CD4-positive, alpha-beta T cell treated with Interleukin-21 for 1 hour (primary cell): ENCODE measurements around the gene VPS45.

Experiments used
- DNase-seq: peaks from one replicate; pipeline ENCODE4 v3.0.0-alpha.2; 2020

Gene VPS45

GRCh38 chr1:150076066-150076465 lies 8.5 kb downstream of the VPS45 start:
- DNase-seq: peak; percentile 49

GRCh38 chr1:150076985-150077384 lies 9.4 kb downstream of the VPS45 start:
- no peak for DNase-seq

- no peak for DNase-seq
Observed at GRCh38 chr1:150080784-150081183, 13.2 kb downstream of the VPS45 start.

- DNase-seq: no peak
Observed at GRCh38 chr1:150082494-150082893, 14.9 kb downstream of the VPS45 start.

- no peak for DNase-seq
Observed at GRCh38 chr1:150083907-150084306, 16.3 kb downstream of the VPS45 start.

- no peak for DNase-seq
Observed at GRCh38 chr1:150085406-150085805, 17.8 kb downstream of the VPS45 start.

- no peak for DNase-seq
Observed at GRCh38 chr1:150087415-150087814, 19.8 kb downstream of the VPS45 start.

GRCh38 chr1:150089846-150090520 lies 22.4 kb downstream of the VPS45 start:
- DNase-seq: no peak

- DNase-seq: no peak
Observed at GRCh38 chr1:150092180-150092791, 24.7 kb downstream of the VPS45 start.

GRCh38 chr1:150093805-150094204 lies 26.2 kb downstream of the VPS45 start:
- no peak for DNase-seq

GRCh38 chr1:150094734-150095265 lies 27.2 kb downstream of the VPS45 start:
- no peak for DNase-seq

- peak; percentile 43 for DNase-seq
Observed at GRCh38 chr1:150102986-150103385, 35.4 kb downstream of the VPS45 start.

- peak; percentile 64 for DNase-seq
Observed at GRCh38 chr1:150106341-150106740, 38.8 kb downstream of the VPS45 start.

GRCh38 chr1:150109586-150109985 lies 42.0 kb downstream of the VPS45 start:
- DNase-seq: peak; percentile 63

GRCh38 chr1:150110116-150110515 lies 42.5 kb downstream of the VPS45 start:
- DNase-seq: peak; percentile 39

- no peak for DNase-seq
Observed at GRCh38 chr1:150111670-150112069, 44.1 kb downstream of the VPS45 start.

- no peak for DNase-seq
Observed at GRCh38 chr1:150115121-150115520, 47.5 kb downstream of the VPS45 start.

GRCh38 chr1:150118716-150119115 lies 51.1 kb downstream of the VPS45 start:
- DNase-seq: peak; percentile 40

- no peak for DNase-seq
Observed at GRCh38 chr1:150121236-150121862, 53.8 kb downstream of the VPS45 start.

- no peak for DNase-seq
Observed at GRCh38 chr1:150126811-150127210, 59.2 kb downstream of the VPS45 start.

GRCh38 chr1:150127464-150127863 lies 59.9 kb downstream of the VPS45 start:
- no peak for DNase-seq

- DNase-seq: no peak
Observed at GRCh38 chr1:150127868-150128267, 60.3 kb downstream of the VPS45 start.

GRCh38 chr1:150132372-150132771 lies 64.8 kb downstream of the VPS45 start:
- no peak for DNase-seq

- no peak for DNase-seq
Observed at GRCh38 chr1:150134537-150134936, 67.0 kb downstream of the VPS45 start.
